GM19463 (cell line): Measurements from ENCODE around the gene CAB39L.
"Not testable (repeated sequence)": the region's sequence is repeated elsewhere in the genome, so short reads cannot be mapped to it uniquely, and the experiment has no call there.

Source experiments
- ATAC-seq: cut with Tn5 transposase; IDR thresholded peaks from one replicate; pipeline ENCODE4 v1.9.1; 2021; ENCODE audit warnings: mild to moderate bottlenecking, moderate library complexity; ENCODE audit not compliant: unreplicated experiment

The CAB39L gene

DNA sequence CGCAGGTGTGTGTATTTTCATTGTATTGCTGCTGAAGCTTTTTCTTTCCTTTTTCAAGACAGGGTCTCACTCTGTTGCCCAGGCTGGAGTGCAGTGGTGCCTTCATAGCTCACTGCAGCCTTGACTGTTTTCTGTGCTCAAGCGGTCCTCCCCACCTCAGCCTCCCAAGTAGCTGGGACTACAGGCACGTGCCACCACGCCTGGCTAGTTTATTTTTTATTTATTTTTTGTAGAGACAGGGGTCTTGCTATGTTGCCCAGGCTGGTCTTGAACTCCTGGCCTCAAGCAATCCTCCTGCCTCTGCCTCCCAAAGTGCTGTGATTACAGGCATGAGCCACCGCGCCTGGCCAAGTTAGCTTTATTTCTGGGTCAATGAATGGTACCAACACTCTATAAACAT lies 149.1 kb downstream of the CAB39L start:
- not testable (repeated sequence) for ATAC-seq

DNA sequence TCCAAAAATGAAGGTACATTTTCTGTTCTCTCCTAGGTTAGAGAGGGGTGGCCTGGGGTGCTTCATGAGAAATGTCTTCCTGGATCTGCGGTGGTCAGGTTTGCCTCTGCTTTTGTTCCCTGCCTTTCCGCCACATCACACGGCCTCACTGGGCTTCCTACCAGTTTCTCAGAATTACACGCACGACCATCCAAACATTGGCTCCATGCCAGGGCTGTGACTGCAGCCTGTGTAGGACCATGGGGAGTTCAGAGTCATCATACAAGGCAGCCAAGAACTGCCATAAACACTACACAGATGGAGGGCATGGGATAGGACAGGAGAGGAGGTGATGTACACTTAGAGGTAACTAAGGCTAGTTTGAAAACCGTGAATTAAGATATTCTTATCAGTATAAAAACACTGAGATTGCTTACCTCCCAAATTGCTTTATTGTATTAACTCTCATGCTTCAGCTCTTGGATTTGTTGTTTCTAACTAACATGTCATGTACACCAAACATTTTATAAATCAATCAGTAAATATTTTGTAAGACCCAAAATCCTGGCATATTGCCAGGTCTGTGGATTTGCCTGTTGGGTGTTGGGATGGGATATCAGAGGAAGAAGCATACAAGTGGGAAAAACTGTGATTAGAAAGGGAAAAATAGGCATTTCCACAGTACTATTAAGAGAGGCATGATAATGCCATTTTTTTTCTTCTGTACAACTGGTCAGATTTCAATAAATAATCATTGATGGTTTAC lies 150.9 kb downstream of the CAB39L start:
- ATAC-seq = no peak

DNA sequence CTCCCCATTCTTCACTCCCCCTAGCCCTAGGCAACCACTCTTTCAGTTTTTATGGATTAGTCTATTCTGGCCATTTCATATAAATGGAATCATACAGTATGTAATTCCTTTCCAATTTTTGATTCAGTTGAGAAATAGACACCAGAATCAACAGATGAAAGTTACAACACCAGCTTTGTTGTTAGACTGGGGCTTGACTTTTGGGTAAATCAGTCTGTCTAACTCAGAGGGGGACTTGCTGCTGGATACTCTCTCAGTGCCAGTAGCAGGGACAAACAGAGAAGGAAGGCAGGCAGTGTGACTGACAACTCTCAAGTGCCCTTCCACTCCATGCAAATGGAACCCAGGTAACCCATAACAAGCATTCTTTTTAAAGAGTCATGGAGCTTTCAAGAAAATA lies 155.4 kb downstream of the CAB39L start:
- ATAC-seq = no peak

GRCh38 chr13:49287995-49288394 lies 155.9 kb downstream of the CAB39L start:
- no peak for ATAC-seq

- ATAC-seq = no peak
Observed at GRCh38 chr13:49279885-49280284, 164.0 kb downstream of the CAB39L start.

GRCh38 chr13:49279112-49279511 lies 164.8 kb downstream of the CAB39L start:
- no peak for ATAC-seq

GRCh38 chr13:49278211-49278610 lies 165.7 kb downstream of the CAB39L start:
- no peak for ATAC-seq

DNA sequence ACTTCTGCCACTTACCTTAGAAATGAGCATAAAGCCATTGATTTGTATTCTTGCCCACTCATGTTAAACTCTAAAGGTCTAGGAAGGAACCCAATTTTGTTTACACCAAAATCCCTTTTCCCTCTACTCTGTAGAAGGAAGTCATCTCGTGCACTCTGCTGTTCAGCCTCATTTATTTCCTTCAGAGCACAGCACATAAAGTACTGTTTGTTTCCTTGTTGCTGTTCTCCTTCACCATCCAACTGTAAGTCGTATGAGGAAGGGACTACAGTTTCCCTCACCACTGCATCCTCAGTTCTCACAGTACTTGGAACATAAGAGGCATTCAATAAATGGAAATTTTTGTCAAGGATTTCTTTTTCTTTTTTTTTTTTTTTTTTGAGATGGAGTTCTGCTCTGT lies 171.6 kb downstream of the CAB39L start:
- no peak for ATAC-seq

DNA sequence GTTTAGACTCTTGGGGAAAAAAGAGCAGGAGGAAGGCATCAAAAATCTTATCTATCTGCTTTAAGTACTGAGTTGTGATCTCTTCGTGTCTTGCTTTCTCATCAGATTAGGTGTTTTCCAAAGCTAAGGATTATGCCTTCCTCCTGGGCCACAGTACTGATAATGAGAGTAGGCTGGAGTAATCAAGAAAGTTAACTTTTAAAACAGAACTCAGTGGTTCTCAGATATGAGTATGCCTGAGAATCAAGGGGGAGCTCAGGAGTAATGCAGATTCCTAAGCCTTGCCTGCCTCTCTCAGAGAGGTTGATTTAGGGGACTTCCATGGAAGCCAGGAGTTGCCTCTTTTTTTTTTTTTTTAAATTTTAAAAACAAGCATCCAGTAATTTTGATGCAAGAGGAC lies 172.6 kb downstream of the CAB39L start:
- no peak for ATAC-seq

DNA sequence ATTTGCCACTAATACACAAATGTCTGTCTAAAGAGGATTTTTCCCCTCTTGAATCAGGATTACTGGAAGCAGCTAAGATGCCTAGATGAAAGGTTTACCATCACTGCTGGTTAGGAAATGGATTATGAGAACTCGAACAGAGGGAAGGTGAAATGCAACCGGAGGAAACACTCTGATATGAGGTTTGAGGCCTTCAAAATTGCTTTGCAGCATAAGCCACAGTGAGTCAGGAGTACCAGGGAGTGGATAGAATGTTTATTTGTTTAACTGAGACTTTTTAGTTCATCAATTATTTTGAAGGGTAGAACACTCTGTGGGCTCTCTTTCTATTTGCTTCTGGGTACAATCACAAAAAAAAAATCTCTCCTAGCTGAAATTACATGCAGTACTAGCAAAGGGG lies 178.0 kb downstream of the CAB39L start:
- no peak for ATAC-seq

- ATAC-seq = no peak
Observed at GRCh38 chr13:49262634-49263033, 181.2 kb downstream of the CAB39L start.

GRCh38 chr13:49259586-49259985 lies 184.3 kb downstream of the CAB39L start:
- ATAC-seq = no peak
